HTR-8/SVneo (cell line): ENCODE results near the gene SDK1.
A peak's percentile ranks its signal among the peaks of the same experiment; 100 is the strongest.
"Not testable (repeated sequence)": the region's sequence is repeated elsewhere in the genome, so short reads cannot be mapped to it uniquely, and the experiment has no call there.

ENCODE experiments used
- DNase-seq: peaks from one replicate; pipeline ENCODE4 v3.0.0; 2011; ENCODE audit warnings: low spot score, mixed read lengths; ENCODE audit not compliant: insufficient read length
- FAIRE-seq: peaks from 2 replicates; lab custom pipeline; 2011; peaks lifted over from hg19 to GRCh38; lab: Jason Lieb, UNC

The SDK1 gene

GRCh38 chr7:4211261-4211660, 910.2 kb downstream of the SDK1 start:
- no peak for DNase-seq
- FAIRE-seq = no peak

GRCh38 chr7:4212376-4212775, 911.3 kb downstream of the SDK1 start:
- FAIRE-seq (no peak), DNase-seq (no peak)

- FAIRE-seq (no peak), DNase-seq (no peak)
Observed at GRCh38 chr7:4214291-4215155, 913.5 kb downstream of the SDK1 start.

GRCh38 chr7:4215176-4215720, 914.2 kb downstream of the SDK1 start:
- FAIRE-seq (no peak), DNase-seq (no peak)

GRCh38 chr7:4216016-4216415, 915.0 kb downstream of the SDK1 start:
- DNase-seq (peak; percentile 36), FAIRE-seq (peak; percentile 83)

- not testable (repeated sequence) for FAIRE-seq
Observed at GRCh38 chr7:4217126-4217660, 916.1 kb downstream of the SDK1 start.

GRCh38 chr7:4218481-4218880, 917.4 kb downstream of the SDK1 start:
- FAIRE-seq (no peak), DNase-seq (no peak)

More at GRCh38 chr7:4217126-4217660, 916.1 kb downstream of the SDK1 start:
- not testable (repeated sequence) for DNase-seq

- FAIRE-seq (no peak), DNase-seq (no peak)
Observed at GRCh38 chr7:4220011-4220410, 919.0 kb downstream of the SDK1 start.

- DNase-seq = no peak
- no peak for FAIRE-seq
Observed at GRCh38 chr7:4221043-4221442, 920.0 kb downstream of the SDK1 start.

GRCh38 chr7:4222676-4223075, 921.6 kb downstream of the SDK1 start:
- DNase-seq (no peak), FAIRE-seq (no peak)

GRCh38 chr7:4225361-4225771, 924.3 kb downstream of the SDK1 start:
- DNase-seq (no peak), FAIRE-seq (no peak)

GRCh38 chr7:4225881-4226523, 925.0 kb downstream of the SDK1 start:
- FAIRE-seq (peak; percentile 79), DNase-seq (no peak)

GRCh38 chr7:4226524-4226882, 925.5 kb downstream of the SDK1 start:
- FAIRE-seq = no peak
- no peak for DNase-seq

GRCh38 chr7:4227105-4228010, 926.3 kb downstream of the SDK1 start:
- no peak for DNase-seq
- no peak for FAIRE-seq

- FAIRE-seq = peak; percentile 74
- DNase-seq = no peak
Observed at GRCh38 chr7:4230352-4230751, 929.3 kb downstream of the SDK1 start.

GRCh38 chr7:4233146-4233545, 932.1 kb downstream of the SDK1 start:
- DNase-seq = no peak
- FAIRE-seq = peak; percentile 16

GRCh38 chr7:4233621-4234497, 932.8 kb downstream of the SDK1 start:
- no peak for FAIRE-seq
- DNase-seq = no peak

- DNase-seq (no peak), FAIRE-seq (no peak)
Observed at GRCh38 chr7:4234498-4234855, 933.4 kb downstream of the SDK1 start.

- FAIRE-seq = no peak
- no peak for DNase-seq
Observed at GRCh38 chr7:4234886-4235285, 933.8 kb downstream of the SDK1 start.
